Hepatocyte (in vitro differentiated cells): Measurements from ENCODE around the gene SMLR1. TPM values are rescaled to one million over a fixed set of nuclear protein-coding genes. Genes with fewer than 3 reads are reported as not detected.

Experiments used
- DNase-seq: peaks from one replicate; pipeline ENCODE4 v3.0.0-alpha.2; 2016; ENCODE audit warnings: low spot score
- H2AFZ ChIP-seq: fragments of 200-600 bp; sonication (generic); 2 replicates; pipeline ENCODE4 v1.6.0; 2016; ENCODE audit warnings: antibody characterized with exemption, mild to moderate bottlenecking
- H3K27ac ChIP-seq: fragments of 200-600 bp; sonication (generic); 2 replicates; pipeline ENCODE4 v1.5.1; 2016; ENCODE audit warnings: mild to moderate bottlenecking
- H3K27me3 ChIP-seq: fragments of 200-600 bp; sonication (generic); 2 replicates; pipeline ENCODE4 v1.6.1; 2016
- H3K36me3 ChIP-seq: fragments of 200-600 bp; sonication (generic); replicated peaks from 2 replicates; pipeline ENCODE4 v1.5.1; 2016; ENCODE audit warnings: low read depth; ENCODE audit not compliant: insufficient read depth
- H3K4me1 ChIP-seq: fragments of 200-600 bp; sonication (generic); 2 replicates; pipeline ENCODE4 v1.5.1; 2016; ENCODE audit warnings: mild to moderate bottlenecking, moderate library complexity; ENCODE audit not compliant: insufficient read depth
- H3K4me2 ChIP-seq: fragments of 200-600 bp; sonication (generic); 2 replicates; pipeline ENCODE4 v1.6.0; 2016
- H3K4me3 ChIP-seq: fragments of 200-600 bp; sonication (generic); 2 replicates; pipeline ENCODE4 v1.5.1; 2016; ENCODE audit warnings: mild to moderate bottlenecking
- H3K79me2 ChIP-seq: fragments of 200-600 bp; sonication (generic); 2 replicates; pipeline ENCODE4 v1.6.0; 2017; ENCODE audit warnings: mild to moderate bottlenecking
- H3K9me2 ChIP-seq: fragments of 200-600 bp; sonication (generic); replicated peaks from 2 replicates; pipeline ENCODE4 v1.6.0; 2017; ENCODE audit warnings: mild to moderate bottlenecking; ENCODE audit not compliant: insufficient read depth
- H3K9me3 ChIP-seq: fragments of 200-600 bp; sonication (generic); 2 replicates; pipeline ENCODE4 v1.5.1; 2016; ENCODE audit warnings: low read depth, mild to moderate bottlenecking
- H4K20me1 ChIP-seq: fragments of 200-600 bp; sonication (generic); 2 replicates; pipeline ENCODE4 v1.6.0; 2016; ENCODE audit warnings: mild to moderate bottlenecking; ENCODE audit not compliant: insufficient read depth, poor library complexity, severe bottlenecking
- CTCF ChIP-seq: fragments of 200-600 bp; sonication (generic); IDR thresholded peaks from 2 replicates; pipeline ENCODE4 v1.5.1; 2016; ENCODE audit warnings: antibody characterized with exemption, mild to moderate bottlenecking; ENCODE audit not compliant: poor library complexity
- EZH2 ChIP-seq: fragments of 200-600 bp; sonication (generic); IDR thresholded peaks from 2 replicates; pipeline ENCODE4 v1.6.1; 2016; ENCODE audit warnings: antibody characterized with exemption, mild to moderate bottlenecking, borderline replicate concordance
- EZH2phosphoT487 ChIP-seq: fragments of 200-600 bp; sonication (generic); IDR thresholded peaks from one replicate; pipeline ENCODE4 v1.6.1; 2018; ENCODE audit warnings: antibody characterized with exemption, mild to moderate bottlenecking, low read depth, moderate library complexity; ENCODE audit not compliant: unreplicated experiment, severe bottlenecking
- WGBS: methylation state at CpG from one replicate; pipeline ENCODE4 v1.1.6; 2016; ENCODE audit warnings: low lambda C conversion rate; ENCODE audit errors: missing lambda C conversion rate; 5-methylcytosine and 5-hydroxymethylcytosine counted together
- polyA plus RNA-seq: library from polyadenylated mRNA; unstranded; fragments of >200 nt; fragmentation: Nextera tagmentation; extraction: Ambion mirVana; gene quantifications from 2 replicates; pipeline ENCODE4 v1.2.1, GENCODE V29; 2016
- total RNA-seq: library from RNA; depleted of rRNA; stranded (reverse); fragments of >200 nt; gene quantifications from 2 replicates; pipeline ENCODE4 v1.2.3, GENCODE V29; 2014

The SMLR1 gene
- total and polyA plus RNA-seq, 2 experiments from 2014 or later = 28.9 to 31.0 TPM

DNA sequence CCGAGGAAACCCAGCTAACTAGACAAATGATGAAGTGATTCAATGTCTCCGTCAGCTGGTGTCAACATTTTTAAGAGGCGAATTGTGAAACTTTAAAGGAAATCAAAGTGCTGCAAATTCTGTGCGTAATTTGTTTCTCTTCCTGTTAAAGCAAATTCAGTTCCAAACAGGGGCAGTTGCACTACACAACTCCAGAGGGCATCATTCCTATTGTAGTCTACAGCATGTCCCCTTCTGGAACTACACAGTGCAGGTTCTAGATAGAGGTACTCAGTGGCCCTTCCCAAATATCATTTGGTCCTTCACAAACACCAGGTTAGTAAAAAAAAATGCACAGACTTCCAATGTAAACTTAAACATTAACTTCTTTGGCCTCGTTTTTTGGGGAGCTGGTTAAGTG is 38.3 kb upstream of the SMLR1 start:
- Histone ChIP-seq H3K27me3 (no peaks in the 10 kb centered on the region), H3K9me3 (no peaks in the 10 kb centered on the region), H3K4me1 (no peaks in the 10 kb centered on the region), H3K9me2 (no peaks in the 10 kb centered on the region), H3K27ac (no peak overlapping the region), H3K4me3 (no peak overlapping the region), H3K36me3 (no peaks in the 10 kb centered on the region), H2AFZ (no peak overlapping the region), H3K4me2 (no peak overlapping the region), H3K79me2 (no peaks in the 10 kb centered on the region), H4K20me1 (no peaks in the 10 kb centered on the region)
- TF ChIP-seq CTCF (no peak), EZH2 (no peak), EZH2phosphoT487 (no peak)
- no peak for DNase-seq
- WGBS = 86% methylated on average over 5 of the region's 5 CpGs

- no peaks in the 10 kb centered on the region for H3K4me1 ChIP-seq
- H3K27ac ChIP-seq = no peak overlapping the region
- no peaks in the 10 kb centered on the region for H3K36me3 ChIP-seq
- H3K4me3 ChIP-seq = no peak overlapping the region
- no peak for DNase-seq
- H3K9me3 ChIP-seq = no peaks in the 10 kb centered on the region
- no peak for TF ChIP-seq CTCF
- no peak for TF ChIP-seq EZH2
- TF ChIP-seq EZH2phosphoT487 = no peak
- no peak overlapping the region for H3K4me2 ChIP-seq
- no peaks in the 10 kb centered on the region for H3K79me2 ChIP-seq
- H3K9me2 ChIP-seq = no peaks in the 10 kb centered on the region
- H3K27me3 ChIP-seq = no peaks in the 10 kb centered on the region
- H4K20me1 ChIP-seq = no peaks in the 10 kb centered on the region
- no peak overlapping the region for H2AFZ ChIP-seq
- 95% methylated on average over 1 of the region's 1 CpG for WGBS
Measured at GRCh38 chr6:130794010-130794697, 33.1 kb upstream of the SMLR1 start.

DNA sequence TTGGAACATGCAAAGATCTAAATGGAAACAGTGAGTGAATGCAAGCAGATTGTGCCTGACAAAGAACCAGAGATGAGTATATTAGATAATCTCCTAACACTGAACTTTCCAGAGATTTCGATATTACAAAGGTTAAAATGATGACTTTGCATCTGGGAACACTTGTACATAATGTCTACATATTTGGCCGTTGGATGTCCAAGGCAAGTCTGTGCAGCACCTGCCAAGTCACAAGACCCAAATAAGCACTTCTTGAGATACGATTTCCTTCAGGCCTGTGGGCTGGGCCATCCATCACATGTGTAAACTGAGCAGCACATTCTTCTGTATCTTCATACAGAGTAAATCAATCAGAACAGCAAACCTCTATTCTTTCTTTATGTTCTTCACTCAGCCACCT is 32.5 kb upstream of the SMLR1 start:
- TF ChIP-seq EZH2 = no peak
- TF ChIP-seq EZH2phosphoT487 = no peak
- no peak for TF ChIP-seq CTCF
- no peaks in the 10 kb centered on the region for H3K27me3 ChIP-seq
- no peaks in the 10 kb centered on the region for H3K9me3 ChIP-seq
- 80% methylated on average over 3 of the region's 3 CpGs for WGBS
- DNase-seq = no peak
- H4K20me1 ChIP-seq = no peaks in the 10 kb centered on the region
- no peaks in the 10 kb centered on the region for H3K36me3 ChIP-seq
- no peaks in the 10 kb centered on the region for H3K79me2 ChIP-seq
- no peaks in the 10 kb centered on the region for H3K9me2 ChIP-seq
- no peak overlapping the region for H3K4me2 ChIP-seq
- H3K4me1 ChIP-seq = no peaks in the 10 kb centered on the region
- no peak overlapping the region for H3K4me3 ChIP-seq
- no peak overlapping the region for H3K27ac ChIP-seq
- no peak overlapping the region for H2AFZ ChIP-seq

DNA sequence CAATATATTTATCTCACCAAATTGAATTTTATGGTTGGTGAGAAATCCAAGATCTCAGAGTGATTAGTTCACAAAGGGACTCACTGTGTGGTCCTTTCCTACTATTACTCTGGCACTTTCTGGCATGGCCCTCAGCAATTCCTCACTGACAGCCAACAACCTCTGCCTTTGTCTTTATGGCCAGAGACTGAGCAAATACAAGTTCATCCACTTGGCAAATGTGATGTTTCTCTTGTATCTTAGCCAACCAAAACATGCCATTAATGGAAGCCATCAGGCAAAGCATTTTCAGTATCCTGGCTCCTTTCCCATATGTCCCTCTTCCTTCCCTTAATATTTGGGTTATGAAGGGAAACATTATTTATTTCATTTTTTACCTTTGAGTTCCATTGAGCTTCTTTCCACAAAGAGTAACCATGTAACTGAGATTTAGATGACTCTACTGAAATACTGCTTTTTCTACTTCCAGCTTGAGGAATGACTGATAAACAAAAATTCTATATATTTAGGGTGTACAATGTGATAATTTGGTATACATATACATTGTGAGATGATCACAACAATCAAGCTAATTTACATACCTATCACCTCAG is 30.8 kb upstream of the SMLR1 start:
- Histone ChIP-seq H3K9me2 (no peaks in the 10 kb centered on the region), H4K20me1 (no peaks in the 10 kb centered on the region), H3K27me3 (no peaks in the 10 kb centered on the region), H3K79me2 (no peaks in the 10 kb centered on the region), H3K4me3 (no peak overlapping the region), H3K27ac (peak overlapping the region; percentile 53), H3K36me3 (no peaks in the 10 kb centered on the region), H3K4me1 (no peaks in the 10 kb centered on the region), H3K4me2 (no peak overlapping the region), H3K9me3 (no peaks in the 10 kb centered on the region), H2AFZ (no peak overlapping the region)
- TF ChIP-seq EZH2 = no peak
- no peak for TF ChIP-seq CTCF
- TF ChIP-seq EZH2phosphoT487 = no peak
- DNase-seq = no peak
